Hindlimb muscle (tissue), 1 donor: ENCODE results near the gene ELF3. TPM values are rescaled to one million over a fixed set of nuclear protein-coding genes. Genes with fewer than 3 reads are reported as not detected.

Experiments
- polyA plus RNA-seq: library from polyadenylated mRNA; unstranded; fragments of 120-200 nt; gene quantifications from one replicate; pipeline ENCODE4 v1.2.1, GENCODE V29; 2013; ENCODE audit not compliant: insufficient read length

The ELF3 gene
- polyA plus RNA-seq, 1 donor = 0.15 TPM

Other genes with a start within 250 kb of the ELF3 start
- gene IPO9, start 181.4 kb upstream of the ELF3 start, polyA plus RNA-seq = 45.5 TPM
- gene SHISA4, start 121.7 kb upstream of the ELF3 start, polyA plus RNA-seq = 89.2 TPM
- gene LMOD1, start 64.0 kb upstream of the ELF3 start, polyA plus RNA-seq = 46.6 TPM
- 35.1 TPM for gene TIMM17A, start 55.1 kb upstream of the ELF3 start, polyA plus RNA-seq
- gene RNPEP, start 27.9 kb upstream of the ELF3 start, polyA plus RNA-seq = 20.1 TPM
- gene GPR37L1, start 112.3 kb downstream of the ELF3 start, polyA plus RNA-seq = 0.04 TPM
- 40.3 TPM for gene ARL8A, start 134.2 kb downstream of the ELF3 start, polyA plus RNA-seq
- gene PTPN7, start 150.0 kb downstream of the ELF3 start, polyA plus RNA-seq = 1.1 TPM
- 0.34 TPM for gene LGR6, start 183.2 kb downstream of the ELF3 start, polyA plus RNA-seq